HG03175 (cell line): ENCODE results near the gene ILF3.

Experiments used
- ATAC-seq: cut with Tn5 transposase; IDR thresholded peaks from one replicate; pipeline ENCODE4 v1.9.1; 2021; ENCODE audit warnings: mild to moderate bottlenecking, moderate library complexity; ENCODE audit not compliant: unreplicated experiment

The ILF3 gene

GRCh38 chr19:10653732-10654609, at the start of gene ILF3:
ILF3 (plus strand) TSS chr19:10654346; CDS start chr19:10670606, 16,260 bp downstream.
- peak; percentile 72 for ATAC-seq

- ATAC-seq, result peak; percentile 17
These were observed 49.6 kb upstream of the ILF3 start for GRCh38 chr19:10604460-10604980.

- ATAC-seq, result no peak
These were observed 42.2 kb upstream of the ILF3 start for GRCh38 chr19:10611907-10612306.

- no peak for ATAC-seq
These were observed 41.5 kb upstream of the ILF3 start for GRCh38 chr19:10612499-10613119.

DNA sequence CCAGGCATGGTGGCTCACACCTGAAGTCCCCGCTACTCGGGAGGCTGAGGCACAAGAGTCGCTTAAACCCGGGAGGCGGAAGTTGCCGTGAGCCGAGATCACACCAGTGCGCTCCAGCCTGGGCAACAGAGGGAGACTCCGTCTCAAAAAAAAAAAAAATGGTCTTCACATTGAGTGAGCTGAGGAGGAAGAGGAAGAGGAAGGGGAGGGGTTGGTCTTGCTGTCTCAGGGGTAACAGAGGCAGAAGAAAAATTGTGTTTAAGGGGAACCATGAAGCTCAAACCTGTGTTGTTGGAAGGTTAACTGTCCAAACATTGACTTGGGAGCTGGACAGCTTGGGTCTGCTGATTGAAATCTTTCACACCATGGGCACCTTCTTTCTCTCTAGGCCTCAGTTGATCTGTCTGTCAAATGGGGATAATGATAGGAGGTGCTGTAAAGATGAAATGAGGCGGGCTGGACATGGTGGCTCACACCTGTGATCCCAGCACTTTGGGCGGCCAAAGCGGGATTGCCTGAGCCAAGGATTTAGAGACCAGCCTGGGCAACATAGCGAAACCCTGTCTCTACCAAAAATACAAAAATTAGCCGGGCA, 38.6 kb upstream of the ILF3 start:
- no peak for ATAC-seq

DNA sequence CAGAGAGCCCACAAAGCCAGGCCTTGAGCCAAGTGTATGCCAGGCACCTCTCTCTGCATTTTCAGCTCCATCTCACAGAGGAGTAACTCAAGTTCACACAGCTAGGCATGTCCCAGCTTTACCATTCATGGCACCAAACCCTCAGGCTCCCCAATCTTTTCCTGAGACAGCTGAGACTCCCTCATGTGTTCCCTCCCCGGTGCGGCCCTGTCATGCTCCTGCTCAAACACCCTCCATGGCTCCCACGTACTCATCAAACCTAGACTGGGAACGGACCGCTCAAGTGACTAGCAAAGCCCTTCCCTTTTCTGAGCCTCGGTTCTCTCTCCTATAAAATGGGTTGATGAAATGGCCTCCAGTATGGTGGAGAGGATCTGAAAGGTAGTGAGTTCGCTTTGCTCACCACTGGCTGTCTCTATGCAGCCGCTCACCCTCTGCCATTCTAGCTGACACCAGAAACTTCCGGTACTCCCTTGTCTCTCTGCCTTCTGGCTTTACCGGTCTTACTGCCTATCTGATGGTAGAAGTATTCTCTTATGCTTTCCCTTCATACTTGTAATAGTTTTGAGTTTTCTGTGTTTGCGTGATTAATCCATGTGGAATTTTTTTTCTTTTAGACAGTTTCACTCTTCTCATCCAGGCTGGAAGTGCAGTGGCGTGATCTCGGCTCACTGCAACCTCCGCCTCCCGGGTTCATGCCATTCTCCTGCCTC, 36.6 kb upstream of the ILF3 start:
- no peak for ATAC-seq

DNA sequence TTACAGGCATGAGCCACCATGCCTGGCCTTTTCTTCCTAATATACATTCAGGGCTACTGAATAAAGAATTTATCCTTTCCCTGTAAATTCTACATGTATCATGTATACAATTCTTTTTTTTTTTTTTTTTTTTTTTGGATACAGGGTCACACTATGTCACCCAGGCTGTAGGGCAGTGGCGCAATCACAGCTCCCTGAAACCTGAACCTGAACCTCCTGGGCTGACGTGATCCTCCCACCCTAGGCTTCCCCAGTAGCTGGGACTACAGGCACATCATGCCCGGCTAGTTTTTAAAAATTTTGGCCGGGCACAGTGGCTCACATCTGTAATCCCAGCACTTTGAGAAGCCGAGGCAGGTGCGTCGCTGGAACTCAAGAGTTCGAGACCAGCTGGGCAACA, 35.3 kb upstream of the ILF3 start:
- ATAC-seq, result no peak

DNA sequence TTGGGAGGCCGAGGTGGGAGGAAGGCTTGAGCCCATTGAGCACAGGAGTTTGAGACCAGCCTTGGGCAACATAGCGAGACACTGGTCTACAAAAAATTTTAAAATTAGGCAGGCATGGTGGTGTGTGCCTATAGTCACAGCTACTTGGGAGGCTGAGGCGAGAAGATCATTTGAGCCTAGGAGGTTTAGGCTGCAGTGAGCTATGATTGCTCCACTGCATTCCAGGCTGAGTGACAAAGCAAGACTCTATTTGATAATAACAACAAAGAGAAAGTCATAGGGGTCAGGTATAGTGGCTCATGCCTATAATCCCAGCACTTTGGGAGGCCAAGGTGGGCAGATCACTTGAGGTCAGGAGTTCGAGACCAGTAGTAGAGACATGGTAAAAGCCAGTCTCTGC, 33.4 kb upstream of the ILF3 start:
- no peak for ATAC-seq

DNA sequence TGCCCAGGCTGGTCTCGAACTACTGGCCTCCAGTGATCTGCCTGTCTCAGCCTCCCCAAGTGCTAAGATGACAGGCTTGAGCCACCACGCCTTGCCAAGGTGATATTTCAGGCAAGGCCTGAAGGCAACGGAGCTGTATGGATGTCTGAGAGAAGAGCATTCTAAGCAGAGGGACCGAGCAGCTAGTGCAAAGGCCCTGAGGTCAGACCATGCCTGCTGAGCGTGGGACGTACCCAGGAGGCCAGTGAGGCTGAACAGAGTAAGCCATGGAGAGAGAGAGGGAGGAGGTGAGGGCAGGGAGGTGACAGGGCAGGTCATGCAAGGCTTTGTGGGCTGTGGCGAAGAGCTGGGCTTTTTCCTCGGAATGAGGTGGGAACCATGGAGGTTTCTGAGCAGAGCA, 32.2 kb upstream of the ILF3 start:
- no peak for ATAC-seq

GRCh38 chr19:10624585-10624984, 29.6 kb upstream of the ILF3 start:
- no peak for ATAC-seq

DNA sequence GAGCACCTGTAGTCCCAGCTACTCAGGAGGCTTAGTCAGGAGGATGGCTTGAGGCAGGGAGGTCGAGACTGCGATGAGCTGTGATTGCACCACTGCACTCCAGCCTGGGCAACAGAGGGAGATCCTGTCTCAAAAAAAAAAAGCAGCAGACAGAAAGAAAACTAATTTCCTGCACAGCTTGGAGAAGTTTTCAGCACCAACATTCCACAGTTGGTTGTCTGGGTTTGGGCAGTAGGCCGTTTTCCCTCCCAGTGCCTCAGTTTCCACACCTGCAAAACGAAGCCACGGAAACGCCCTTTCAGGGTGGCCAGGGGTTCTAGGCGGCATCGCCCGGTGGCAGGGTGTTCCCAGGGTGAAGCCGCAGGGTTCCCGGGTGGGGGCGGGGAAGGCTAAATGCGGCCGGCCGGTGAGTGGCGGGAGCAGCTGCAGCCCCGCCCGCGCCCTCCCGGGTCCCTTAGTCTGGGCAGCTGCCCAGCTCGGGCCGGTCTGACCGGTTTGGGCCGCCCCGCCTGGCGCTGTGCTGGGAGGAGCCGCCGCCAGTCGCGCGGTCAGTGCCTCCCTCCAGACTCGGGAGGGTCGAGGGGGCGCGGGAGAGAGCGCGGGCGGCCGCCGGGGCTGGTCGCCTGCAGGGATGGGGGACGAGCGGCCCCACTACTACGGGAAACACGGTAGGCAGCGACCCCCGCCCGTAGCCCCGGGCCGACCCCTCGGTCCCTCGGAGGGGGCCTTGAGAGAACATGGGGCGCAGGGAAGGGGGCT, 29.0 kb upstream of the ILF3 start, which contains the start of gene SLC44A2:
TSS of gene SLC44A2 (plus strand) at position 551 of the 759 bp plus-strand sequence. CDS start at position 632, 81 bp downstream.
- no peak for ATAC-seq

GRCh38 chr19:10625762-10626138, 28.4 kb upstream of the ILF3 start:
- ATAC-seq, result no peak

DNA sequence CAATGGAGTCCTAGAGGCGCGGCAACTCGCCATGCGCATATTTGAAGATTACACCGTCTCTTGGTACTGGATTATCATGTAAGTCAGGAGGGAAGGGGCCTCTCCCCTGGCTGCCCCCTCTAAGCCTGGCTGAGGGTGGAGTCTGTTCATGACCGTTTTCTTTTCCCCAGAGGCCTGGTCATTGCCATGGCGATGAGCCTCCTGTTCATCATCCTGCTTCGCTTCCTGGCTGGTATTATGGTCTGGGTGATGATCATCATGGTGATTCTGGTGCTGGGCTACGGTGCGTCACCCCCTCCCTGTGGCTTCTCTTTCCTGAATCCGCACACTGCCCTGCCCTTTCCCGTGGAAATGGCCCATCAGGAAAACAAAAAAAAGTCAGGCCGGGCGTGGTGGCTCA, 22.3 kb upstream of the ILF3 start:
- no peak for ATAC-seq

DNA sequence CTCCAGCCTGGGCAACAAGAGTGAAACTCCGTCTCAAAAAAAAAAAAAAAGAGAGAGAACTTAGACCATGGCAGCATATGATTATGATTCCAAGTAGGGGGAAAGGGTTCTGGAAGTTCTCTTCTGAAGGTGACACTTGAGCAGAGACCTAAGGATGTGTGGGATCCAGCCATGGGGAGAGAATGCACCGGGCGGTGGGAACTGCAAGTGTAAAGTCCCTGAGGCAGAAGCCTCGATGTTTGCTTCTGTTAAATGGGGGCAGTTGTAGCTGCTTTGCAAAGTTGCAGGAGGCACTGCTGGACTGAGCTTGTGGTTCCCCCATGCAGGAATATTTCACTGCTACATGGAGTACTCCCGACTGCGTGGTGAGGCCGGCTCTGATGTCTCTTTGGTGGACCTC, 19.7 kb upstream of the ILF3 start:
- ATAC-seq, result no peak

GRCh38 chr19:10634963-10635362, 19.2 kb upstream of the ILF3 start:
- ATAC-seq, result no peak

GRCh38 chr19:10636304-10636972, 17.7 kb upstream of the ILF3 start:
- ATAC-seq, result no peak

DNA sequence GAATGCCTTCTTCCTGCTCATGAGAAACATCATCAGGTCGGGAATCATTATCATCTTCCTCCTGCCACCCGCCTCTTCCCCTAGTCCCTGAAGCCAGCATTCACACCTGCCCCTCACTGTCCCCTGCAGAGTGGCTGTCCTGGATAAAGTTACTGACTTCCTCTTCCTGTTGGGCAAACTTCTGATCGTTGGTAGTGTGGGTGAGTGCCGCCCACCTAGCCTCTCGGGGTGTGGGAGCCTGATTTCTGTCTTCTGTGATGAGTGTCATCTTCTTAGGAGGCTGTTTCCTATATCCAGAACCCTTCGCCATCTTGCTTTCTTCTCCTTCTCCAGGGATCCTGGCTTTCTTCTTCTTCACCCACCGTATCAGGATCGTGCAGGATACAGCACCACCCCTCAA, 16.3 kb upstream of the ILF3 start:
- no peak for ATAC-seq

GRCh38 chr19:10639836-10640235, 14.3 kb upstream of the ILF3 start:
- no peak for ATAC-seq

GRCh38 chr19:10640361-10640760, 13.8 kb upstream of the ILF3 start:
- ATAC-seq, result no peak

DNA sequence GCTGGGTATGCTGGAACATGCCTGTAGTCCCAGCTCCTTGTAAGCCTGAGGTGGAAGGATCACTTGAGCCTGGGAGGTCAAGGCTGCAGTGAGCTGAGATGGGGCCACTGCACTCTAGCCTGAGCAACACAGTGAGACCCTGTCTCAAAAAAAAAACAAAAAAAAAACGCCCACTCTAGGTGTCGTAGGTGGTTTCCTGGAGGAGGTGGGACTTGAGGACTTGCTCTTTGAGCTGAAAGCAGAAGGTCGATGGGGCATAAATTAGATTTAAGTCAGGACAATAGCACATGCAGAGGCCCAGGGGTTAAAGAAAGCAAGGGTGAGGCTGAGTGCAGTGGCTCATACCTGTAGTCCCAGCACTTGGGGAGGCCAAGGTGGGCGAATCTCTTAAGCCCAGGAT, 12.9 kb upstream of the ILF3 start:
- no peak for ATAC-seq
